GM15510 (cell line): ENCODE data around the gene DNALI1.

ENCODE experiments used
- POLR2A ChIP-seq: IDR thresholded peaks from 3 replicates; pipeline ENCODE4 v1.6.1; 2011; ENCODE audit warnings: borderline replicate concordance; ENCODE audit not compliant: insufficient read length; ENCODE audit errors: extremely low read depth

DNALI1 gene

GRCh38 chr1:37593726-37594125, 37.0 kb downstream of the DNALI1 start:
- TF ChIP-seq POLR2A, result no peak

DNA sequence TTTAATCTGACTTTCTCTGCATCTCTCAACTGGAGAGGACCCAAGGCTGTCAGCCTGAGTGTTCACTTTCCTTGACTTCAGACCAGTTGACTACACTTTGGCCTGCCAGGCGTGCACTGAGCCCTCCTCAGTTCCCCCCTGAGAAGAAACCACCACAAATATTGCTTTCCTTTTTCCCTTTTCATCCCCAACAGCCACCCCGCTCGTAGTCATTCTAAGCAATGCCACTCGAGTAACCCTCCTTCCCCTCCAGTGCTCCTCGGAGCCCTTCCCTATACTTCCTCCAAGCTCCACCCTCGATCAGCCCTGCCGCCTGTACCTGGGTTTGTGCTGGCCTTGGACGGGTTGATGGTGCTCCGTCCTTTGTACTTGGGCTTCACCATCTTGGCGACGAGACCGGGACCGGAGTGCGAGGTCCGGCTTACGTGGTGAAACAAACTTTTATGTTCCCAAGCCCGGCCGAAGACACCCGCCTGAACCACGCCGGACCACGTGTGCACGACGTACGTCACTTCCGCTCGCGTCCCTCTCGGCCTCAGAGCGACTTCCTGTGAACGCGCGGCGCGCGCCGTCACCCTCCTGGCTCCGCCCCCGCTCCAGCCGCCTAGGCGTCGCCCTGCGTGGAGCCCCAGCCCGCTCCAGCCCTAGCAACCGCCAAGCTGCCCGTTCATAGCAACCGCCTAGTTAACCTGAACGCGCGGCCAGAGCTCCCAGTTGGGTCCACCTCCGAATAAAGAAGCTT, 38.9 kb downstream of the DNALI1 start, which contains the start of gene GNL2:
Gene GNL2, minus strand, starts transcription at position 498 of the 742 bp plus-strand sequence. Its CDS starts 115 bp downstream, at position 383.
- TF ChIP-seq POLR2A, result peak; percentile 90

DNA sequence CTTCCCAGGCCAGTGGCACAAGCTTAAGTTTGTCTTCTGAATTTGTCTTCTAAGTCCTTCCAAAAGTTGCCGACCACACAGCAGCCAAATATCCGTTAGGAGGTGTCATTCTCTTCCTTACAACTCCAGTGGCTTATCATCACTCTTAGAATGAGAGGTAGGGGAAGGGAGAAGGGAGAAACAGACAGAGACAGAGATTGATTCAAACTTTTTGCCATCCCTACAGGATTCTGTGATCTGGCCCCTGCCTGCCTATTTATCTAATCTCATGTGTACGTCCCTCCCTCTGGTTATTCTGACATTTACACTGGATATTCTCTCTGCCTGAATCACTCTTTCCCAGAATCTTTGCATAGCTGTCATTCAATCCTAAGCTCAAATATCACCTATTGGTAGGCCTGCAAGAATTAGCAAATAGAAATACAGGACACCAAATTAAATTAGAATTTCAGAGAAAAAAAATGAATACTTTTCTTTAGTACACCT, 39.5 kb downstream of the DNALI1 start:
- no peak for TF ChIP-seq POLR2A

GRCh38 chr1:37599940-37600339, 43.2 kb downstream of the DNALI1 start:
- no peak for TF ChIP-seq POLR2A

DNA sequence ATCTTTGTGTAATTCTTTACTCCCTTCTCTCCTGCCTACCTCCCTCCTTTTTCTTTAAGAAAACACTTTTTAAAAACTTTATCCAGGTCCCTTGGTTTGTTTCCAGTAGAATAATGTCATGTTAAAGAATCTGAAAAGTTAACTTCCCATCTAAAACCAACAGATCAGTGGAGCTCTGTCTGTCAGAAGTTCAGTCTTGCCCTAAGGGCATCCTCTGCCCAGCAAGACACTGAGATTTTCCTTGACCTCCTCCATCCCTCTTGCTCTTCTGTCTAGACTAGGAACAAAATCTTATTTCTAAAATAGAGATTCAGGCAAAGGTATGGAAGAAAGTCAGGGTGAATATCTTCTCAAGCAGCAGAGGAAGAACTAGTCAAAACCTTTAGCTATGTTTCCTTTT, 44.7 kb downstream of the DNALI1 start:
- TF ChIP-seq POLR2A, result no peak

DNA sequence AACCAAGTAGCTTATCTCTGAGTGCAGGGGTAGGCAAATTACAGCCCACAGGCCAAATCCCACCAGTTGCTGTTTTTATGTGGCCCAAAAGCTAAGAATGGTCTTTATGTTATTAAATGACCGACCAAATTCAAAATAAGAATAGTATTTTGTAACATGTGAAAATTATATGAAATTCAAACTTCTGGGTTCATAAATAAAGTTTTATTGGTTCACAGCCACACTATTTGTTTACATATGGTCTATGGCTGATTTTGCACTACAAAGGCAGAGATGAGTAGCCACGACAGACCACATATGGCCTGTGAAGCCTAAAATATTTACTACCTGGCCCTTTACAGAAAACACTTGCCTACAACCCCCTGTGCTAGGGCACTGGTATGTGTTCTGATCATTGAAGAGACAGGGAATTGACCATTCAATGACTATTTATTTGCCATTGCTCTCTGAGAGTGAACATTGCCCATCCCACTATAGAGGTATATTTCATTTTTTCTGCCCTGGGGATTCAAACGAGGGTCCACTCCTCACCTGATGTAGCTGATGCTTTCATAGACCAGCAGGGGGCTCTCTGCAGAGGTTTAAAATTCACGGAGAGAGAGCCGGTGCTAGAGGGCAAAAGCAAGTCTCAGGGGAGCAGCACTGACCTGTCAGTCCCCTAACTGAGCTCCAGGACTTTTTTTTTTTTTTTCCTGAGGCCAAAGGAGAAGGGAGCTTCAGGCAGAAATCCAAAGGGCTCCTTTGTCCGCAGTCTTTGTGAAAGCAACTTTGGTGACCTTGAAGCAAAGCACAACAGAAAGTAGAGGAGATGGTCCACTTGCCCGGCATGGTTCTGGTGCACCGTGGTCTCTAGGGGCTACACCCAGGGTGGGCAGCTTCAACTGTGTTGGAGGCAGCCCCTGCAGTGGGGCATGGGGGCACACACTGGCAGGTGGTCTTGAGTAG, 46.3 kb downstream of the DNALI1 start:
- no peak for TF ChIP-seq POLR2A

- no peak for TF ChIP-seq POLR2A
These were observed 48.4 kb downstream of the DNALI1 start for GRCh38 chr1:37605061-37605650.

- TF ChIP-seq POLR2A, result no peak
These were observed 49.2 kb downstream of the DNALI1 start for GRCh38 chr1:37605806-37606474.

DNA sequence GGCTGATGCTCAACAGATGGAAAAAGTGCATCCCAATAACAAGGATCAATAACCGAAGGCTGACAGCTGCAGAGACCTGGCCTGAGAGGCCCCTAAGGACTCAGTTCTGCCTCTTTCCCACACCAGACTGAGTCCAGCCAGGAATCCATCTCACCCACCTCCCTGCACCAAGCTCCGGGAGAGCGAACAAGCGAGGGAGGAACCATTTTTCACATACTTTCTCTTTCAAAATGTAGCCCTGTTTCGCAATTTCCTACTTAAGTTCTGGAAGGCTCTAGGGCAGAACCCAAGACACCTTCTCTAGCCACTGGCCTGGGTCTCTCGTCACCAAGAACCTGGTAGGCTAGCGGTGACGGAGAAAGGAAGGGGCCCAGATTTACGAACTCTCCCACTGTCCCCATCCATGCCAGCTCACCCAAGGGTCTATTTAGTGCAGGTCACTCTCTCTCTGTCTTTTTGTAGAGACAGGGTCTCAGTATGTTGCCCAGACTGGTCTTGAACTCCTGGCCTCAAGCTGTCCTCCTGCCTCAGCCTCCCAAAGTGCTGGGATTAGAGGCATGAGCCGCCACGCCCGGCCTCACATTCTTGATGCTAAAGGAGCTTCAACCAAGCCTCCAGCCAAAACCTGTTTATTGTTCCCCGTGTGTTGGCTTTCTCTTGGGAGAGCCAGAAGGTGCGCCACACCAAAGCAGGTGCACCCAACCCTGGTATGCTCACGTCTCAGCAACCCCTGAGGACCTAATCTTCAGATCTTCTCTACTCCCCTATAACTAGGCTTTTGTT, 49.9 kb downstream of the DNALI1 start:
- no peak for TF ChIP-seq POLR2A

- no peak for TF ChIP-seq POLR2A
These were observed 52.3 kb downstream of the DNALI1 start for GRCh38 chr1:37609002-37609401.

GRCh38 chr1:37609994-37610393, 53.3 kb downstream of the DNALI1 start:
- no peak for TF ChIP-seq POLR2A

DNA sequence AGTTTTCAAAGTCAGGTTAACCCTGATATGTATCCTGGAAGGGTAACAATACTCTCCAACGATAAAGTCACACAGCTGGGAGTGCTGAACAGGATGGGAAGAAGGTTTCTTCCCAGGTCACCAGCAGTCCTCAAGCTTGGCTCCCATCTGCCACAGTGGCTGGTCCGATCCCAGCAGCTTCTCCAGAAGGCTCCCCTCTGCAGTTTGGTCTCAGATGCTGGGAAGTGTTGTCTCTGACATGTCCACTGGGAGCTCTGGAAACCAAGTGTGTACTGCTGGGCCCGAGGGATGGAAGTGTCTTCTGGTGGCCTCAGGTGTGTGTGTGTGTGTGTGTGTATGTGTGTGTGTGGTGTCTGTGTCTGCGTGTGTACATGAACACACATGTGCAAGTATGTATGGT, 55.4 kb downstream of the DNALI1 start:
- no peak for TF ChIP-seq POLR2A

DNA sequence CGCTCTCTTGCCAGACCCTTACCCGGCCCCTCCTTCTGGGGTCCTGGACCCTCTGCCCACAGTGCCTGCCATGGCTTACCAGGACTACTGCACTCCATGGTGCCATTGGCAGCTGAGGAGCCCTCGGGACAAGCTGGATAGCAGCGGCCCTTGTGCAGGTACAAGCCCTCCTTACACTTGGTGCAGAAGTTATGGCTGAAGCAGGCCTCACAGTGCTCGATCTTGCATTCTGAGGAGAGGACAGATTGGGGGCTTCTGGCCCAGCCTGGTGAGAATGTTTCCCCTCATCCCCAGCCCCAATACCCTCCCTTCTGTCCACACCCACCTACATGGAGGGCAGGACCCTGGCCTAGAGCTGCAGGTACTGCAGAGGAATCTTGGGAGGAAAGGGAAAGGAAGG, 57.4 kb downstream of the DNALI1 start:
- no peak for TF ChIP-seq POLR2A

GRCh38 chr1:37616330-37616729, 59.6 kb downstream of the DNALI1 start:
- no peak for TF ChIP-seq POLR2A
